Fibroblast of skin of scalp (primary cell): ENCODE data around the gene COL11A2.

ENCODE experiments used
- DNase-seq: peaks from one replicate; pipeline ENCODE4 v3.0.0-alpha.2; 2013

The COL11A2 gene

DNA sequence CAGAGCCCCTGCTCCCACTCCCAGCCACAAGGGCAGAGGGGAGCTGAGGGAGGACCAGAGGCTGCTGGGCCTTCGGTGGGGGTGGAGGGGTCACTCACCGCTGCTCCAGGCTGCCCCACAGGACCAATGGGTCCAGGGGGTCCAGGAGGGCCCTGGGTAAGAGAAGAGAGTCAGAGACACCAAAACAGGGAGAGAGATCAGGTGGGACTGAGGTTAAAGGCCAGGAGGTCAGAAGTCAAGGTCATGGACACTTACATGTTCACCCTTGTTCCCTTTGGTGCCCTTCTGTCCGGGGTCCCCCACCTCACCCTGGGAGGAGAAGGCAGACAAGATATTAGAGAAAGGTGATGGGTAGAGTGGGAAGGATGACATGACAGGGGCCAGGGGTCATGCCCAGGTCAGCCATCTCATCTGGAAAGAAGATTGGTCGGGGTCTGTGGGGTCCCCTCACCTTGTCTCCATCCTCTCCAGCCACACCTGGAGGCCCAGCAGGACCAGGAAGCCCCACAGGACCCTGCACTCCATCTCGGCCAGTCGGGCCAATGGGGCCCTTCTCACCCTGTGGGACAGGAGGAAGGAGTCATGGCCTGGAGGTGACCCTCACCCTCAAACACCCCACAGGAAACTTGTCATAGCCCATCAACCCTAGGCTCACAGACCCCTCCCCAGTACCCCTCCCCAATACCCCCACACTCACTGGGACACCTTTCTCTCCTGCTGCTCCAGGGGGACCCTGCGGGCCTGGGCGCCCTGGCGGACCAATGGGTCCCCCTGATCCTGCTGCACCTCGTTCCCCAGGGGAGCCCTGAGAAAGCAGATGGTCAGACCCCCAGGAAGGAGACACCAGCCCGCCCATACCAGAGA, 21.0 kb downstream of the COL11A2 start:
- no peak for DNase-seq

DNA sequence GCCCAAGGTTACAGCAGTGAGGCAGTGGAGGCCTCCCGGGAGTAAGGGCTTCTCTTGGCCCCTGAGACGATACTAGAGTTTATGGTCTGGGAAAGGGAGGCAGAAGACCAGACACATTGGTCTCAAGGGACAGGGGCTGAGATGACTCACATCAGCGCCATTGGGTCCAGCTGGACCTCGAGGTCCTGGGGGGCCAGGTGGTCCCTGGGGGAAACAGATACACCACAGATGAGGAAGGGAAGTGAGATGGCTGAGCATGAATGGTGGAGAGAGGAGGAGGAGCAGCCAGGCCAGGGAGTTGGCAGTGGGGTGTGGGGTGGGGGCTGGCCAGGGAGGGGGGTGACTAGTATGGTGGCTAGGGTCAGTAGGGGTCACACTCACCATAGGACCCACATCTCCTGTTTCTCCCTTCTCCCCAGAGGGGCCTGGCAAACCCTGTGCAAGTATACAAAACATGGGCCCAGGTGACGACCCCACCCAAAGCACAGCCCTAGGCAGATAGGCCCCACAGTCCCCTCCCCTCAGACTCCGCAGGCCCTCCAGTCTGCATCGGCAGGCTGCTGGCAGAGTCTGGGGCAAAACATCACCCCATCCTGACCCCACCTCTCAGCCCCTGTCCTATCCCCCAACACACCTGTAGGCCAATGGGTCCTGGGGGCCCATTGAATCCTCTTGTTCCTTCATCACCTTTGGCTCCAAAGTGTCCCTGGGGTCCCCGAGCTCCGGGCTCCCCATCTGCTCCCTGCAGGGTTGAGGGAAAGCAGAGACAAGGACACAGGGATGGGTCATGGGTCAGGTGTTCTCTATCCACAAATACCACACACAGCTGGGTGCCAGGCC, 21.9 kb downstream of the COL11A2 start:
- DNase-seq: no peak

DNA sequence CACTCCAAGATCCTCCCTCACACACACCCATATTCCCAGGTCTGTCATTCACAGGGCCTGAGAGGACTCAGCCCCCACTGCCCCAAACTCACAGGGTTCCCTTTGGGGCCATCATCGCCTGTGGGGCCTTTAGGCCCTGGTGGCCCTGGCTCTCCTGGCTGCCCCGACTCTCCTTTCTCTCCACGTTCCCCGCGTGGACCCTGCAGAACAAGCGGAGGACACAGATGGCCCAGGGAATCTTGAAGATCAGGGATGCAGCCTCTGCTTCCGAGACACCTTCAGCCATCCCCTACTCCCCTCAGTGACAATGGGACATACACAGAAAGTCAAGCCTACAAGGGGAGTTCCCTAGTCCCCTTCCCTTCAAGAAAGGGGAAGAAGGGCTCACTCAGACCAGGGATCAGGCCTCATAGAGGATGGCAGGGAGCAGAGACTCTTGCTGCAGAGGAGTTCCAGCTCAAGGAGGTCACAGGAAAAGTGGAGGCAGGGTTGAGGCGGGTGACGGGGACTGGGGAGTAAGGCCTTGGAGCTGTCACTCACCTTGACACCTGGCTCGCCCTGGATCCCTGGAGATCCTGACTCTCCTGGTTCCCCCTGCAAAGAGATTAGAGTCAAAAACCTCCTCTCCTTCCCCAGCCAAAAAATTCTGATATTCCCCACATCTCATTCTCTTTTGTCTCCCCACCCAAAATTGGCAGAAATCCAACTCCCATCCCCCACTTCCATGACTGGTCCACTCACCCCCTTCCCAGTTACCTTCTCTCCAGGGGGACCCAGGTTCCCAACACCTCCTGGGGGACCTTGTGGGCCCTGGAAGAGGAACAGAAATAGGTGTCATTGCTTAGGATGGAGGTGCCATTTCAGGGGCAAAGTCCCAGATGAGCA, 22.7 kb downstream of the COL11A2 start:
- no peak for DNase-seq

DNA sequence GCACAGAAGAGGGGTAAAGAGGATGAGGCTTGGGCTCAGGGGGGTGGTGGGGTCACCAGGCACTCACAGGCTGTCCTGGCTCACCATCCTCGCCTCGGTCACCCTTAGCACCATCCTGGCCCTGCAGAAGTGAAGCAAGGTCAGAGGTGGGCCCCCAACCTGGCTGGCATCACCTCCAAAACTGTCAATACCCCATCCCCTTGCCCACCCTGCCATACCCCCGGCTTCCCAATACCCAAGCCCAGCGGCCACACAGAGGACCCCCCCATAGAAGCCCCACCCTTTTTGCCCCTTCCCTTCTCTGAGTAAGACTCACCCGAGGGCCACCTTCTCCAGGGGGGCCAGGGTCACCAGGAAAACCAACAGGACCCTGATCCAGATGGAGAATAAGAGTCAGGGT, 23.6 kb downstream of the COL11A2 start:
- no peak for DNase-seq

DNA sequence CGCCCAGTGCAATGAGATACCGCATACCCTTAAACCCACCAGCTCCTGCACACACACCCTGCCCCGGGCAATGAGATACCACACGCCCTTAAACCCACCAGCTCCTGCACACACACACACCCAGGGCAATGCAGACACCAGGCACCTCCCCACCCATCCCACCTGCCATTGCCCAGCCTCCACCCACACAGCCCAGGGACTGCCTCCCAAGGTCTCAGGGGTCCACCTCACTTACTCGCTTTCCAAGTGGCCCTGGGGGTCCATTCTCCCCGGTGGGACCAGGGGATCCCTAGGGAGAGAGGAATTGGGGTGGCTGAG, 24.0 kb downstream of the COL11A2 start:
- no peak for DNase-seq

DNA sequence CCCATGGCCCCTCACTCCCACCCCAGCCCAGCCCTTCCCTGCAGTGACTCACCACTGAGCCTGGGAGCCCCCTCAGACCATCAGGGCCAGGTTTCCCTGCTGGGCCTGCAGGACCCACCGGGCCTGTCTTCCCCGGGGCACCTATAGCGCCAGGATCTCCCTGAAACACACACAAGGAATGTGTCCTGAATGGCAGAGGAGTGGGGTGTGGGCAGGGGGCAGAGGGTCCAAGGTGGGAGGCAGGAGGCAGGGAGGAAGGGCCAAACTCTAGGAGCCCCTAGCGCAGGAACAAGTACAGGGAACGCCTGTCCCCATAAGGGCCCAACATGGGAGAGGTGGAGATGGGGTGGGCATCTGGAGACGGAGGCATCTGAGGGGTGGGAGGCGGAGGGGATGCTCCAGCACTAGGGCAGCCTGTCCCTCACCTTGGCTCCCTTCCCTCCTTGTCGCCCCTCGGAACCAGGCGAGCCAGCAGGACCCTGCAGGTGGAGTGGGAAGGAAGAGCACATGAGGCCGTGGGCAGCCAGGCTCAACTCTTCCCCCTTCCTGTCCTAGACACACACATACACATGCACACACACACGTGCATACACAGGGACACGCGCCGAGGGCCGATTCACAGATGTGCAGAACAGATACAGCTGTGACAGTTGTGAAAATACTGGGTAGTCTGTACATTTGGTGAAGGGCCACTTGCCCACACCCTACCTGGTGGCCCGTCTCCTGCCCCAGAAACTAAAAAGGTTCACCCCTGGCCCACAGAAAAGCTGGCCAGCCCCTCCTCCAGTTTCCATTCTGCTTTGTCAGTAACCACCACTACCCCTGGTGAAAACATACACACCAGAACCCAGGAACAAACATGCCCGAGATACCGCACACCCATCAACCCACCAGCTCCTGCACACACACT, 24.6 kb downstream of the COL11A2 start:
- no peak for DNase-seq

DNA sequence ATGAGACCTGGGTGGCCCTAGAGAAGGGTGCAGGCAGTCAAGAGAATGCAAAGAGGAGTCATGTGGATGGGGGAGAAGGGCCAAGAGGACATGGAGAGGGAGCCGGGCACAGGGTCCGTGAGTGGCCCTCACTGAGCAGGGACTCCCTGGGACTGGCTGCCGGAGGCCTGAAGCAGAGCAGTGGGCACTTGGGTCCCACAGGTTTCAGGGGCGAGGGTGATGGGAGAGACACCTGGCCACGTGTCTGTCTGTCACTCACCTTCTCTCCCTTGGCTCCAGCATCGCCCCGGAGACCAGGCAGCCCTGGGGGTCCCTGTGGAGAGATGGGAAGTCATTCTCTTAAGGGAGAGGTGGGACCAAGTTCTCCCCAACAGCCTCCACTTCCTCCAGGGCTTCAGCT, 25.5 kb downstream of the COL11A2 start:
- no peak for DNase-seq

DNA sequence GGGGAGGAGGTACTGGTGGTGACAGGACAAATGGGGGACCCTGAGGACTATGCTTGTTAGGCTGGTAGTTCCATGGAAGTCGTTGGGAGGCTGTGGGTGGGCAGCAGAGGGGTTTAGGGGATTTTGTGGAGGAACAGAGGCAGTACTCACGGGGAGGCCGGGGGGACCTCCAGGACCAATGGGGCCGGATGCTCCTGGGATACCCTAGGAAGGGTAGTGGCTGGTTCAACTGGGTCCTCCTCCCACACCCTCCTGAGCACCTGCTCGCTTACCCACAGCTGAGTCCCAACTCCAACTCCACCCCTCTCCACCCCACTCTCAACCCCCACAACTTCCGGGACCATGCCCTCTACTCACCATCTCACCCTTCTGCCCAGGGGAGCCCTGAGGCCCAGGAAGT, 25.9 kb downstream of the COL11A2 start:
- DNase-seq: no peak

DNA sequence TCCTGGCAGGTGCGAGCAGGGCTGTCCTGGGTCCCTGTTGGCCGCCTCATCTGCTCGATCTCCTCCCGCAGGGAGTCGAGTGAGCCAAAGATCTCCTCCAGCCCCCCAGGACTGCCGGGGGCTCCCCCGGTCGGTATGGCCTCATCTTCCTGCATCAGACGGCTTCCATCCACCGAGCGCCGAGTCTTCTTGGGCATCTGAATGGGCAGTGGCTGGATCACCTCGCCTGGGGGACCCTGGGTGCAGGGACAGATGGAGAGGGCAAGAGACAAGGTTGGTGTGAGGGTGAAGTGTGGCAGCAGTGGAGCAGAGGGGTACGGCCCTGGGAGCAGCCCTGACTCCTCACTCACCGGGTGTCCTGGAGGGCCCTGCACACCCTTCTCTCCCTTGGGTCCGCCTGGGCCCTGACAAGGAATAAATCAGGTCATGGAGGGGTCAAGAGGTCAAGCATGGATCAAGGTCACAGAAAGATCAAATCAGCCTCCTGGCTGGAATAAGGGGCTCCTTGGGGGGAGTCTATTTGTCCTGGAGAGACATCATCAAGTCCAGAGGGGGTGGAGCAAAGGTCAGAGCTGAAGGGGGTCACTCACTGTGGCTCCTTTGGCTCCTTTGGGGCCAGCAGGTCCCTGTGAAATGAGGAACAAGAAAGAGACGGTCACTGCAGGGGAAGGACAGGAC, 26.5 kb downstream of the COL11A2 start:
- DNase-seq: no peak

DNA sequence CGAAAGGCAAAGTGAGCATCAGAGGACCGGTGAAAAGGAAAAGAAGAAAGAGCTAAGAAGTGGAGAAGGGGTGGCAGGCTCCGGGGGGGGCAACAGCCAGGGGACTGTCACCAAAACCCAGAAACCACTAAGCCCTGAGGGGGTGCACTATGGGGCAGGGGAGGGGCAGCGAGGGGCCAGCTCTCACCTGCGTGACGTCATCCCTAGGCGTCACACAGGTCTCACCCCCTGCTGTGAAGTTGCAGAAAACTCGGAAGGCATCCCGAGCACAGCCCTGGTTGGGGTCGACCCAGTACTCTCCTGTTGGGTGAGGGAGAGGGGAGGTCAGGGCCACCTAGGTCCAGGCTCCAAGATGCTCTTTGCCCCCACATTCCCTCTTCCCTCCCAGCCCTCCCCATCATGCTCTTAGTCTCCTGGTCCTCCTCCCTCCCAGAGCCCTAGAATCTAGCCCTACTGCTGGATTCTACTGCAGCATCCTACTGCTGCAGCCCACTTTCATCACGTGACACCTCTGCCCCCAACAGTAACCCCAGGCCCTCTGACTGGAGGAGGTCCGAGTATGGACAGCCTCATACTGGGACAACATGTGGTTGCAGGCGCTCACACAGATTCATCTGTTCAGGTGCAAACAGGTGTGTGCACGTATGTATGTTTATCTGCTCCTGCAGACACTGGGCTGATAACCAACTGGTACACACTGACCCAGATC, 27.4 kb downstream of the COL11A2 start:
- no peak for DNase-seq

DNA sequence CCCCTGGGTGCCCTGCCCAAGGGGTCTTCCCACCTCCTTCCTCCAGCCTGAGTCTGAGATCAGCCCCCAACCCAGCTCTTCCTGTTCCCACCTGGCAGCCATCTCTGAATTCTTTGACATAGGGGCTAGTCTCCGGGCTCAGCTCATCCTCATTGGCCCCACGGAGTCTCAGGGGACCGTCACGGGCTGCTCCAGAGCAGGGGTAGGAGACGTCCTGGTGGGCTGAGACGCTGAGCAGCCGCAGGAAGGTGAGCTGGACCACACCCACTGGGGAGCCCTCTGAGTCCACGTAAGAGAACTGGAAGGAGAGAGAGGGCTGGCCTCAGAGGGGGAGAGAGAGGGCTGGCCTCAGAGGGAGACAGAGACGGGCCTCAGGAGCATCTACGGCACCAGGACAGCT, 28.1 kb downstream of the COL11A2 start:
- no peak for DNase-seq

DNA sequence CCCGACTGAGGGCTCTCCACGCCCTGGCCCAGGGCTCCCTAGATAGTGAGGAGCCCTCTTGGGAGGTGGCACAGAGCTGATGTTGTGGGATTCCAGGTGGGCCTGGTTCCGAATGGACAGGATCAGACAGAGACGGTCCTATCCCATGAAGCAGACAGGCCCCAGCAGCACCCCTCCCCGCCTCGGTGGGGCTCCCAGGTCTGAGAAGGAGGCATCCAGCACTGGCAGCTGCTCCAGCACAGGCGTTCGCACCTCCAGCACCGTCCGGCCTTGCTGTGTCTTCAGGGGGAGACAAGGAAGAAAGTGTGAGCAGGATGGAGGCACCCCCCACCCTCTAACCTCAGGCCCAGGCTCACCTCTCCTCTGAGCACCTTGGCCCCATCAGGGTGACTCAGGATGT, 28.7 kb downstream of the COL11A2 start:
- no peak for DNase-seq

DNA sequence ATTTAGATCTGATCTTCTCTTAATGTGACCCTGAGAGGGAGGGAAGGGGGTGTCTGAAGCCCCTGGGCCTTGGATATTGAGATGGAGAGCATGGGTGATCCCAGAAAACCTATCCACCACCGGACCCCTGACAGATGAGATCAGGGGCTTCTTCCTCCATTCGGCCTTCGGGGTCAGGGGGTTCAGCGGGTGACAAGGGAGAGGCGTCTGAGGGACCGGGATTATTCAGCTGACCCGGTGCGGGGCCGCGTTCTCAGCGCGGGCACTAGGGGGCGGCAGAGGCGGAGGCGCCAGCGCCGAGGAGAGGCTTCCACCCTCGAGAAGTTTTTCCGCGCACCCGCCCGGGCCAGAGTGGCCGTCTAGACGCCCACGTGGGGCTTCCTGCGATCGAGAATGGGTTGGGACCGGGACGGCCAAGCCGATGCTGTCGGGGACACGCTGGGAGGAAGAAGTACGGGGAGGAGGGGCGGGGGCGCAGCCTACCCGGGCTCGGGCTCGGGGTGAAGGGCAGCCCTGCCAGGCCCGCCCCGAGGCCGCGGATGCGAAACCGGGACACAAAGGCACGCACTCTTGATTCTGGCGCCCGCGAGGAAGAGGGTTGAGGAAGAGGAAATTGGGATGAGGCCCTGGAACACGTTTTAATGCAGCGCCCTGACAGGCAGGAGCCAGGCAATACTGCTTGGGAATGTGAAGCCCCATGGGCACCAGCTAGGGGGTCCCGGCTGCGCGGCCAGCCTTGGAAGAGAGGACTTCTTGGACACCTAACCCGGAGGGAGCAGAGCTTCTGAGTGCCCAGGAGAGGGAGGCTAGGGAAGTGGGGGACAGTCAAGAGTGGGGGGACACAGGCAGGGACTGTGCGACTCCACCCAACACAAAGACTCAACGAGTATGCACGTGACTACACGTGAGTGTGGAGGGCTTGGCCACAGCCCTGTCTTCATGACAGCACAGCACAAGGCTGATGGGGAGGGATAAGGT, 30.6 kb downstream of the COL11A2 start:
- DNase-seq: peak; percentile 70

DNA sequence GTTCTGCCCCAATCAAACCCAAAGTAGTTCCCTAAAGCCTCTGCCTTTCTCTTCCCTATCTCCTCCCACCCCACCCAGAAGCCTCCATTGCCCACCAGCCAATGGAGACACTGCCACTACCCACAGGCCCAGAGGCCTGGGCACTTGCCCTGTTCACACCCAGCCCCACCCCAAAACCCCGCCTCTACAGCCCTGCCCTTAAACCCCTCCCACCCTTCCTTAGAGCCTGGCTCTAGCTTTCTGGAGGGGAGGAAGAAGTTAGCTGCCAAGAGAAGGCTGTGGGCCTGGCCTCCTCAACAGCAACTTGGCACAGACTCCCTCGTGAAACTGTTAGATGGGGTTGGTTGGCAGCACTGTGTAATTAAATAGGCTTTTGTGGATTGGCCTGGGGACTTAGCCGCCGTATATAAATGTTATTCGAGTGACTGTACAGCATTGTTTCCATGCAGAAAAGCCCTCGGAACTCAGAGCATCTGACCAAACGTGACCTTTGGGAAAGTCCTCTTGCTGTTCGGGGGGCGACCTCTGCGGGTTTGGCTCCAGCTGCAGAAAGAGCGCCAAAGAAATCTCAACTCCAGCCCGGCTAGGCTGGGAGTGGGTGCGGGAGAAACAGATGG, 31.4 kb downstream of the COL11A2 start:
- peak; percentile 79 for DNase-seq

DNA sequence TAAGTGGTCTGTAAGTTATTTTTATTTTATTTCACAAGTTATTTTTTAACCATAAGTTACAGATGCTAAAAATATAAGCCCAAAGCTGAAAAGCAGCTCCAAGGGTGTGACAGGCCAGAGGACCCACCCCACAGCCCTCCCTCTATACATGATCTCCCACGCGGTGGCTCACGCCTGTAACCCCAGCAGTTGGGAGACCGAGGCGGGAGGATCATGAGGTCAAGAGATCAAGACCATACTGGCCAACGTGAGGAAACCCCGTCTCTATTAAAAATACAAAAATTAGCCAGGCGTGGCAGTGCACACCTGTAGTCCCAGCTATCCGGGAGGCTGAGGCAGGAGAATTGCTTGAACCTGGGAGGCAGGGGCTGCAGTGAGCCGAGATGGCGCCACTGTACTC, 32.2 kb downstream of the COL11A2 start:
- DNase-seq: no peak

DNA sequence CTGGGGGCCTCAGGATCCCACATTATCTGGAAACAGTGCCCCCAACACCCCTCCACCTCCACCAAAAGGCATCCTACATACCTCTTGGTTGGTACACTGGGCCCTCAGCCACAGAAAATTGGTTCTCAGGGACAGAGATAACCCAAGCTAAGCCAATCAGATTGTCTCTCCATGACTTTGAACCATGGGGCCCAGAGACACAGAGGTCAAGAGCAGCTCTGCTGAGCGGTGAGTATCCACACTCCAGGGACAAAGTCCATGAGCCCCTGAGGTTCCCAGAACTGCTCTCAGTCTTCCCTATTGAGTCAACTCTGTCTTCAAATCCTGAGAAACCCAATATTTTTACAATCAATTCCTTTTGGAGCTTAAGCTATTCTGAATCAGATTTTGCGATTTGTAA, 35.3 kb downstream of the COL11A2 start:
- DNase-seq: no peak

DNA sequence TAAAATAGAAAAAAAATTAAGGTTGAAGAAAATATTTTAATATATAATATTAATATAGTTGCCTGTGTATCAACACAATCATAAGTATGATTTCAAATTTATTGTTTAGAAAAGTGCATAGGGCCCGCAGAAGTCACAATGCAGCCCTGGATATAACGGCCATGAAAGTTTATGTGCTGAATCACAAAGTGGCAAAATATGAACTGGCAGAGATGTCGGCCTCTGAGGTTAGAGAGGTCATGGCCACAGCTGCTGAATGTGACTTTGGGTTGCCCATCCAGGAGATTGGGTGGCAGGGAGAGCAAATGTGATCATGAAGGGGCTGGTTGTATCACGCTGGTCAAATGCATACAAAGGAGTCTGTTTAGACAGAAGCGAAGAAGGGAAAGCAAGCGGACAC, 35.7 kb downstream of the COL11A2 start:
- no peak for DNase-seq

DNA sequence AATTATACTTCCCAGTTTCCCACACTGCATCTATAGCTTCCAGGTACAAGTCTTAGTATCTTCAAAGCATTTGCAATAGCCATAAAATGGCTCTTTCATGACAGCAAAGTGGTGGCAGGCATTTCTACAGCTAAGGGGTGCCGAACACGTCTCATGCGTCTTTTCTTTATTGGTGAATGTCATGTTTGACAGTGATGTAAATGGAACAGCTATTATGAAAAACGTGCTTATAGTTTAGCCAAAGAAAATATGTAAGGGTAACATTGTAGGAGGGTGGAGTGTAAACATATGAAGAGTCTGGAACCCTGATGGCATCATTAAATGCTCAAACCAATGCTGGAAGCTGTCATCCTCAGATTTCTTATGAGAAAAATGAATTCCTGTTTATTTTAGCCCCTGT, 37.9 kb downstream of the COL11A2 start:
- DNase-seq: no peak

DNA sequence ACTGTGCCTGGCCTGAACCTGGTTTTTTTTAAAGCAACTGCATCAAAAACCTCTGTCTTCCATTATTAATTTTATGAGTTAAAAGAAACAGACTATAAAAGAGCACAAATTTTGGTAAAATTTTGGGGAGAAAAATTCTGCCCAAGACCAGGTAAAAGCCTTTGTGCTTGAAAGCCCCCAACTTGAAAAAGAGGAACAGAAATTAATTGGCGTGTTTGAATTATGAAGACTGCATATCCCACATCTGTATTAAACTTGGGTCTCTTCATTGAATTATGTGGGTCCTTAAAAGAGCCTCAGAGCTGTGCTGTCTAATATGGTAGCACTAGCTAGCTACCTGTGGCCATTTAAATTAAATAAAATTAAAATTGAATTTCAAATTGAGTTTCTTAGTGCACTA, 41.2 kb downstream of the COL11A2 start:
- no peak for DNase-seq
